HEK293 (cell line): ENCODE measurements around the gene CSPG4.

Experiments used
- ZBTB48 ChIP-seq: fragments of 450-650 bp; formaldehyde crosslinking; IDR thresholded peaks from 2 replicates; pipeline ENCODE4 v1.5.1; 2016; ENCODE audit warnings: missing biosample characterization, missing genetic modification characterization
- ZNF391 ChIP-seq: fragments of 450-650 bp; formaldehyde crosslinking; IDR thresholded peaks from 2 replicates; pipeline ENCODE4 v1.5.1; 2016; ENCODE audit warnings: low read depth, missing biosample characterization, missing genetic modification characterization, borderline replicate concordance
- TF ChIP-seq, protein P1 (sequence below): fragments of 450-650 bp; formaldehyde crosslinking; IDR thresholded peaks from 2 replicates; pipeline ENCODE4 v1.5.1; 2016; ENCODE audit warnings: missing biosample characterization, missing genetic modification characterization, low read depth

DNA sequence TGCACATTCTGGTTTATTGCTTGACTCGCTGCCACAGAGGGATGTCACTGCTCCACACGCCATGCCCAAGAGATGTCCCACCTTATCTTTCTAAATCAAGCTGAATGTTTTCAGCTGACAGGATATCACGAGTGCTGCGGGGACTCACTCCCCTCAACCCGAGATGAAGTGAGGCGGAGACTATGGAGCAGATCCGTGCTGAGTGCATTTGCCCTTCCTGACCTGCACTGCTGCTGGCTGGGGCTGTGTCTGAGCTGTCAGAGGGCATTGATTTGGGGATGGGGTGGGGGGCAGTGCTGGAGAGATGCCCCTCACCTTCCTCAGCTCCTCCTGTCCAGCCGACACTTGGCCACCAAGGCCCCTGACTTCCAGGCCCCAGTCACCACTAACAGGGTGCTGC, 40.5 kb upstream of the CSPG4 start:
- TF ChIP-seq ZNF391 (tag by site-specific recombination) (no peak), ZBTB48 (tag by site-specific recombination) (no peak)
- TF ChIP-seq, protein P1, sequence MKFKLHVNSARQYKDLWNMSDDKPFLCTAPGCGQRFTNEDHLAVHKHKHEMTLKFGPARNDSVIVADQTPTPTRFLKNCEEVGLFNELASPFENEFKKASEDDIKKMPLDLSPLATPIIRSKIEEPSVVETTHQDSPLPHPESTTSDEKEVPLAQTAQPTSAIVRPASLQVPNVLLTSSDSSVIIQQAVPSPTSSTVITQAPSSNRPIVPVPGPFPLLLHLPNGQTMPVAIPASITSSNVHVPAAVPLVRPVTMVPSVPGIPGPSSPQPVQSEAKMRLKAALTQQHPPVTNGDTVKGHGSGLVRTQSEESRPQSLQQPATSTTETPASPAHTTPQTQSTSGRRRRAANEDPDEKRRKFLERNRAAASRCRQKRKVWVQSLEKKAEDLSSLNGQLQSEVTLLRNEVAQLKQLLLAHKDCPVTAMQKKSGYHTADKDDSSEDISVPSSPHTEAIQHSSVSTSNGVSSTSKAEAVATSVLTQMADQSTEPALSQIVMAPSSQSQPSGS (tag by site-specific recombination) = no peak
